Posterior vena cava (tissue), 2 donors: ENCODE measurements around the gene ZNF621. TPM values are rescaled to one million over a fixed set of nuclear protein-coding genes. Genes with fewer than 3 reads are reported as not detected.
"Not testable (repeated sequence)": the region's sequence is repeated elsewhere in the genome, so short reads cannot be mapped to it uniquely, and the experiment has no call there.

Experiments
- DNase-seq: peaks from one replicate; pipeline ENCODE4 v3.0.0-alpha.2; 2020; ENCODE audit warnings: low spot score
- intact Hi-C, 2 donors: fragments of 100-400 bp; cut with DNase I; formaldehyde crosslinking; loops; one replicate each; pipeline versions ENCODE4 v1.14.1 to v1.14.2; 2022 to 2023
- total RNA-seq, 2 donors: library from RNA; stranded (reverse); fragmentation: NEBNext Ultra II Directional; extraction: Animal tissue kit (Norgen Biotek cat#: 25700); gene quantifications; one replicate each; pipeline ENCODE4 v1.2.1, GENCODE V29; 2021
- donor health status: DM: yes; HTN: yes; CAD: no.
- donor health status: DM: yes; HTN: yes; CAD: no.

The ZNF621 gene
- total RNA-seq, 2 donors from 2014 or later = 21.0 to 23.8 TPM

DNA sequence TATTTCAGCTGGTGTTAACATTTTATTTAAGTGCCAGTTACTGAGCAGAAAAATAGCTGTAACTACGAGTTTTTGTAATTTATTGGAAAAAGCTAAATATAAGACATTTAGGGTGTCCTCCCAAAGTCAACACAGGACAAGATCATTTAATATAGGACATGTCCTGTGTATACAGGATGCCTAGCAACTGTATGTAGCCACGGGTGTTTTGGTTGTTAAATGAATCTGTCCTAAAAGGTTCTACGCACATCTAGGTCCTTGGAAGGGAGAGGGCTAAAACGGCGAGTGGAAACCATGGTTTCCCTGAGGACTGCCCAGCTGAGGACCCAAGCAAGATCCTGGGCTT, 565 bp upstream of the ZNF621 start:
- no peak for DNase-seq
- intact Hi-C loops = loop anchor here (10.0 kb wide), 2 partner anchors 69 to 219 kb away; partner anchors contain the start of genes EIF1B (in 1 of the 2) and RPL14 (in 1 of the 2)

DNA sequence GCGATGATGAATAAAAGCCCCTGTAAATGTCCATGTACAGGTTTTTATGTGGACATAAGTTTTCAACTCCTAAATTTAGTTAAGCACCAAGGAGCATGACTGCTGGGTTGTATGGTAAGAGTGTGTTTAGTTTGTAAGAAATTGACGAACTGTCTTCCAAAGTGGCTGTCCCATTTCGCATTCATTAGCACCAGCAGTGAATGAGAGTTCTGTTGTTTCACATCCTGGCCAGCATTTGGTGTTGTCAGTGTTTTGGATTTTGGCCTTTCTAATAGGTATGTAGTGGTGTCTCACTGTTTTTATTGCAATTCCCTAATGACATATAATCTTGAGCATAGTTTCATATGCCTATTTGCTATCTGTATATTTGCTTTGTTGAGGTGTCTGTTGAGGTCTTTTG, 3.7 kb downstream of the ZNF621 start:
- DNase-seq = no peak
- intact Hi-C loops = loop anchor here (10.0 kb wide), 2 partner anchors 74 to 224 kb away; partner anchors contain the start of genes EIF1B (in 1 of the 2) and RPL14 (in 1 of the 2)

DNA sequence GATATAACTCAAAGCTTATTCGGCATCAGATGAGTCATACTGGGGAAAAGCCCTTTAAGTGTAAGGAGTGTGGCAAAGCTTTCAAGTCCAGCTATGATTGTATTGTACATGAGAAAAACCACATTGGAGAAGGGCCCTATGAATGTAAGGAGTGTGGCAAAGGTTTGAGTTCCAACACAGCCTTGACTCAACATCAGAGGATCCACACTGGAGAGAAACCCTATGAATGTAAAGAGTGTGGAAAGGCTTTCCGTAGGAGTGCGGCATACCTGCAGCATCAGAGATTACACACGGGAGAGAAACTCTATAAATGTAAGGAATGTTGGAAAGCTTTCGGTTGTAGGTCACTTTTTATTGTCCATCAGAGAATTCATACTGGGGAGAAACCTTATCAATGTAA, 7.5 kb downstream of the ZNF621 start:
- no peak for DNase-seq
- intact Hi-C loops = no loop called here

DNA sequence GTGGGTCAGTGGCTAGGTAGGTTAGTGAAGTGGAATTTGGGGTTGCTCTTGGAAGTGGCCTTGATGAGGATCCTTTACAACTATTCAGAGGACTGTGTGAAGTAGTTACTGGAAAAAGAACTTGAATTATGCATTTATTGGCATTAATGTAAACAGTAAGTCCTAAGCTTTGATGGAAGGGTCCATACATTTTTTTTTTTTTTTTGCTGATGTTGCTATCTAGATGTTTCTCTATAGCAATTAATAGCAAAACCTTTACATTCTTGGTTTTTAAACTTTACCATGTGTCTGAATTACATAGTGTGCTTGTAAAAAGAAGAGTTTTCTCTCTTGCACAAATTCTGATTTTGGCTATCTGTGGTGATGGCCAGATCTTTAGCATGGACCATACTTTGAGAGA, 9.5 kb downstream of the ZNF621 start:
- intact Hi-C loops = no loop called here
- no peak for DNase-seq

DNA sequence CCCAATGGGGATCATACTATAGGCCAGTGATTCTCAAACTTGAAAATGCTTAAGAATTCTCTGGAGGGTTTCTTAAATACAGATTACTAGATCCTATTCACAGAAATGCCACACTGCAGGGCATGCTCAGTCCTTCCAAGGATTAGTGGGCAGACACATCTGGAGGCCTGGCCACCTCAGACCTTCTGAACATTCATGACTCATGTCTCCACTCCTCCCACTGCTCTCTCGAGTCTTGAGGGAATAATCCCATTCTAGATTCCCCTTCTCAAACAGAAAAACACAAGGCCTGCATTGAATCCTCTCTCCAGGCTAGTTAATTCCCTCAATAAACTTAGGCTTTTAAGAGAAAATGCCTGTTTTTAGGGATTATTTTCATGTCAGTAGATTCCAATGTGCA, 22.1 kb downstream of the ZNF621 start:
- DNase-seq = no peak
- intact Hi-C loops = no loop called here

DNA sequence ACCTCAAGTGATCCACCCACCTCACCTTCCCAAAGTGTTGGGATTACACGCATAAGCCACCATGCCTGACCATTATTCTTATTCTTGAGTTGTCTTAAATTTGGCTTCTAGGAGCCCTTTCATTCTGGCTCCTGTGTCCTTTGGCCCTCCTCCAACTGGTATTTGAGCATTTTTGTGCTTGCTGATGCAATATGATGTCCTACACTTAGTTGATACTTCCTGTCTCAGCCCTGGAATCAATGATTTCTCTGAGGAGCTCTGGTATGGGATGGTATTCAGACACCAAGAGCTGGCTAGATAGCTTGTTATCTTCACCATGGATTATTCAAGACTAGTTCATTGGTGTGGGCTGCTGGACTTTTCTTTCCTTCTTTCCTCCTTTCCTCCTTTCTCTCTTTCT, 25.4 kb downstream of the ZNF621 start:
- intact Hi-C loops = no loop called here

DNA sequence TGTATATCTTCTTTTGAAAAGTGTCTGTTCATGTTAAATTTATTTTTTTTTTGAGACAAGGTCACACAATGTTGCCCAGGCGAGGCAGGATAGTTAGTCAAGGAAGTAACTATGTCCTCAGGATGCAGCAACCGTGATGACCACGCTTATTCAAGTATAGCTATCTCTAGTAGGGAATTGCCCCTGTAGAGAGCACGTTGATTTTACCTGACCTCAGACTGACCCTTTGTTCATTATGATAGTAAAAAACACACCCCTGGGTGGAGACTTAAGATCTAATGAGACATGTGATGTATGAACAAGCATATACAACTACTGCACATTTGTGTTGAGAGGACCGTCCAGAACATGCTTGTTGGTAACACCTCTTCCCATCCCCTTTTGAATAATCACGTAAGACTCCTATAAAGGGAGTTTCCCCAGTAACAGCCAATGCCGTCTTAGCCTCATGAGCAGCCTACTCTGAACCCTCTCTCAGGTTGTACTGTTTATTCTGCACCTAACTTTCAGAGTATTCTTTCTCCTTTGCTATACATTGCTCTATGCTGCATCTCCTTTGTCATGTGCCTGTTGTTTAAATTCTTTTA, 32.9 kb downstream of the ZNF621 start:
- intact Hi-C loops = no loop called here
- no peak for DNase-seq

More for the DNA sequence above, 25.4 kb downstream of the ZNF621 start:
- no peak for DNase-seq

DNA sequence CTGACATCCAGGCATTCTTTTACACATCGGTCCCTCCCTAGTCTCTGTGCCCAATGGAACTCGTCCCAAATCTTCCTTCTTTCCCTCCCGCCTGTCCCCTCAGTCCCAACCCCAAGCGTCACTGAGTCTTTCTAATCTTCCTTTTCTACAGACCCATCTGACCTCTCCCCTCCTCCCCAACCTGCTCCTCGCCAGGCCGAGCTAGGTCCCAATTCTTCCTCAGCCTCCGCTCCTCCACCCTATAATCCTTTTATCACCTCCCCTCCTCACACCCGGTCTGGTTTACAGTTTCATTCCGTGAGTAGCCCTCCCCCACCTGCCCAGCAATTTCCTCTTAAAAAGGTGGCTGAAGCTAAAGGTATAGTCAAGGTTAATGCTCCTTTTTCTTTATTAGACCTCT, 37.7 kb downstream of the ZNF621 start:
- intact Hi-C loops = not testable (repeated sequence)

DNA sequence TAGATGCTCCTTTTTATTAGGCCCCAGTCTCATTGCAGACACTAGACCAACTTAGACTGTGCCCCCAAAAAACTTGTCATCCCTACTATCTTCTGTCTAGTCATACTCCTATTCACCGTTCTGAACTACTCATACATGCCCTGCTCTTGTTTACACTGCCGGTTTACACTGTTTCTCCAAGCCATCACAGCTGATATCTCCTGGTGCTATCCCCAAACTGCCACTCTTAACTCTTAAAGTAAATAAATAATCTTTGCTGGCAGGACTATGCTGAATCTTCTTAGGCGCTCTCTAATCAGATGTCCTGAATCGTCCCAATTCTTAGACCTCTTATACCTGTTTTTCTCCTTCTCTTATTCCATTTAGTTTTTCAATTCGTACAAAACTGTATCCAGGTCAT, 40.9 kb downstream of the ZNF621 start:
- intact Hi-C loops, DNase-seq: not testable (repeated sequence)

More for the DNA sequence above, 37.7 kb downstream of the ZNF621 start:
- DNase-seq = not testable (repeated sequence)

DNA sequence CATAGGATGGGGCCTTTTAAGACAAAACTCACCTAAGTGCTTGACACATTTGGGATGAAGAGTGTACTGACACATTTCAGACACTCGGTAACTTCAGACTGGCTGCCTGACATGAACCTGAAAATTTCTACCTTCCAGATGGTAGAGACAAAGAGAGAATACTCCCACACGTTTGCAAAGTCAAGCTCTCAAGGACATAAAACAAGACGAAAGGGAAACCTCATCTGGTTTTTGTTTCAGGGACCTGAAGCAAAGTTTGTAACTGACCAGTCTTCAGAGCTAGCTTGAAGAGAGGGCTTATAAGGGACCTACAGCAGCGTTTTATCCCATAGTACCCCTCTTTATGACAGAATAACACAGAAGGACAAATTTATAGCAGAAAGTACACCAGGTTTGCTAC, 41.9 kb downstream of the ZNF621 start:
- intact Hi-C loops = no loop called here

DNA sequence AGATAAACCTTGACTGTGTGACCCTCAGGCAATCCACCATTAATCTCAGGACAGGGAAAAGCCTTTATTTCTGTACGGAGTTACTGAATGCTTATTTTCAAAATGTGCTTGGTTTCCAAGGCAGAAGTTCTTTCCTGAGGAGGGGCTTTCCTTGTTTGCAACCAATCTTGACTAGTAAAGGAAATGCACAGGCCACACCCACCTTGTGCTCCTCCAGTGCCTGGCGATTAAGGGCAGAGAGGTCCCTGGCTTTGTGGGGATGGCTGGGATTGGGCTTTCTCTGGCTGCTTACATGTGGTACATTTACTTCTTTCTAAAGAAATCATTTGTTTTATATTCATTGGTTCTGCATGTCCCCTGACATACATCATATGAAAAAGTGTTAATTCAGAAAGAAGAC, 47.8 kb downstream of the ZNF621 start:
- DNase-seq = no peak
- intact Hi-C loops = no loop called here

More for the DNA sequence above, 41.9 kb downstream of the ZNF621 start:
- DNase-seq = no peak

DNA sequence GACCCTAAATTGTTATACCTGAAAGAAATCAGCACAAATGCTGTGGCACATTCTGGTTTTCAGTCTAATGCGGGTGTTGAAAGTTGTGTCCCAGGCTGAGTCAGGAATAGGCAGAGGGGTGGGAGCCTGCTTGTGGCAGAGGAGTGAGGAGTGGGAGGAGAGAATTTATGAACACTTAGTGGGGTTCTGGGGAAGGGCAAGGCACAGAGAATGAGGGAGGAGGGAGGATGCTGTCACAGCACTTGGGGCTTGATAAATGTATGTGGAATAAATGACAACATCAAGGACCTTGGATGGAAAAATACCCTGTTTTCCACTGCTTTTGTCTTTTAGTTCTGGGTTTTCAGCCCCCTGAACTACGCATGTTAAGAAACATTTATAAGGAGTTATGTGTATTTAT, 49.3 kb downstream of the ZNF621 start:
- intact Hi-C loops = no loop called here
- DNase-seq = no peak

DNA sequence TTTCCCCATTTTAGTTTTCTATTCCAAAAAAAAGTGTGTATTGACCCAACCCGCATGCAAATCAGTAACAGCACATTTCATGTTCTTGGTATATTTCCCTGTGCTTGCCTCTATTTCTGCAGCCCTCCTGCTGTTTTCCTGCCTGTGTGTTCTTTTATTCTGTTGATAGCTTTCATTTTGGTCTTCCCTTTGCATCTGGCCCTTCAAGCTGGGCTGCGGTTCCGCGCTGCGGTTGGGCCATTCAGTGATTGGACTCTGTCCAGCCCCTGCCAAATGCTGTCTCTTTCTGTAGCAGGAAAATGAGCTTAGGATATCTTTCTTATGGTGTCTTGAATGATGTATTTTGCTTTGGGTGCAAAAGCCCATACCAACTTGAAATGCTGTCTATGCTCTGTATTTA, 49.9 kb downstream of the ZNF621 start:
- intact Hi-C loops = no loop called here
- no peak for DNase-seq

DNA sequence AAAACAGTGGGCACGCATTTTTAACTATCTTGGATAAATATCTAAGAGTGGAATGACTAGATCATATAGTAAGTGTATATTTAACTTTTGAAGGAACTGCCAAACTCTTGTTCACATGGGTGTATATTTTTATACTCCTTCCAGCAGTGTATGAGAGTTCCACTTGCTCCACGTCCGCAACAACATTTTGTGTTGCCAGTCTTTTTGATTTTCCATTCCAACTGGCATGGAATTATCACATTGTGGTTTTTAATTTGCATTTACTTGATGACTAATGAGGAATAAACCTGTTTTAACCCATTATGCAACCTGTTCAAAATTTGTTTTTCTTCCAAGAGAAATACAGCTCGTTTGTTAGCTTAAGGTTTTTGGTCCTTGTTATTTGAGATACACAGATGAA, 51.6 kb downstream of the ZNF621 start:
- DNase-seq = no peak
- intact Hi-C loops = no loop called here

DNA sequence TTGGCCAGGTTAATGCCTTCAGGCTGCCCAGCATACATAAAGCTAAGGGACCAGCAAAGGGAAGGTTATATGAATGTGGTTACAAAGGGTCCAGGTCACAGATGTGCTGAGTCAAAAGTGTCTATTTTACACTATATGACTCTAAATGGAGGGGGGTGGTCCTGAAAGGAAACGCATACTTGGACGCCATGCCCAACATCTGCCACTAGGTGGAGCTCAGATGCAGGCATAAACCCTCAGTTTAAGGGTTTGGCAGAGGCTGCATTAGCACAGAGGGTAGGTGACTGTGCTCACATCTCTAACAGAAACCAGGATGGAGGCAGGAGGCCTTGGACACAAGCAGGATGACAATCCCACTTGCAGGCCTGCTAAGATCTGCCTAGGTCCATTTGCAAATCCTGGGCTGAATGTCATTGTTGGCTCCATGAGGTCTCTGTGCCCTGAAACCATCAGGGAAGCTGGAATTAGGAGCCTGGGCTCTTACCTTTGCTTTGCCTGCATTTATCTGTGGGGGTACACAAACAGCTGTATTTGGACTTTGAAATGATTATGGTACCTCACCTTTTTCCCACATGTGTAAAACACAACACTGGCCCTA, 55.8 kb downstream of the ZNF621 start:
- intact Hi-C loops = loop anchor here (5.0 to 10.0 kb wide), 4 partner anchors 134 to 1304 kb away; no protein-coding TSS in a partner anchor
- DNase-seq = peak; percentile 83

DNA sequence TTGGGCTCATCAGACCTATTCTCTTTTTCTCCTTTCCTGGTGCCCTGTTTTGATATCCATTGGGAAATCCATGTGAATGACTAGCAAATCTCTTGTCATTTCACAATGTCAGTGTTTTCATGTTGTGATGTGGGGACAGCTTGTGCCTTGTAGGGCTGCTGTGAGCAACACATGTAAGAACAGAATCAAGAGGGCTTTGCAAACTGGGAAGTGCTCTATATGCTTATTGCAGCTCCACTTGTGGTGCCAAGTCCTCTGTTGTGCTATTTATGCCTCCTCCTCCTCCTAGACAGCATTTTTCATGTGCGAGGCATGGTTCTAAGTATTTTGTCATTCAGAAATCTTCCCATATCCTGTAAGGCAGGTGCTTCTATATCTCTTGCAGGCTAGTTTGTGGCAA, 56.4 kb downstream of the ZNF621 start:
- intact Hi-C loops = loop anchor here (5.0 to 10.0 kb wide), 4 partner anchors 134 to 1304 kb away; no protein-coding TSS in a partner anchor
- no peak for DNase-seq

DNA sequence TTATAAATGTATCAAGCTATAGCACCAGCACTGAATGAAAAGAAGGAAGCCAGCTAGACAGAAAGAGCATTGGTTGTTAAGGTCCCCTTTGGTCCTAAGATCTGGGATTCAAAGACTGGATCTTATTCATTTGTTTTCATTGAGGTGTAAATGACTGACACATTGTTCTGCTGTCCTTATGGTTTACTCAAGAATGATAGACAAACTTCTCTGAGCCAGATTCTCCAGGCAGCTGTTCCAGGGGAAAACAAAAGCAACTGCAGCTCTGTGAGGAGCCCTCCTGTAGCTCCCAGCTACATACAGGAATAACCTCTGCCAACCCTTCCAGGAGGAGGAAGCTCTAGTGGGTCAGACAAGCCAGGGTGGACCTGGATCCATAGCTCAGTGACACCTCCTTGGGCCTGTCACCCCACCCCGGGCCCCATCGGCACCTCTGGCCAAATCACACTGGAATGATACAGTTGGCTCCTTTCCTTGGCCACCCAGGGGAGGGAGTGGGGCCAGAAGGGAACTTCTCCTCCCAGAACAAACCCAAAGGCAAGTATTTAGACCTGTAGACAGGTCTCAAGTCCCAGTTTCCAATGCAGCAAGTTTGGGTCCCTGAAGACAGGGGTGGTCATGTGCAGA, 57.8 kb downstream of the ZNF621 start:
- no peak for DNase-seq
- intact Hi-C loops = loop anchor here (5.0 to 10.0 kb wide), 4 partner anchors 132 to 1302 kb away; no protein-coding TSS in a partner anchor

DNA sequence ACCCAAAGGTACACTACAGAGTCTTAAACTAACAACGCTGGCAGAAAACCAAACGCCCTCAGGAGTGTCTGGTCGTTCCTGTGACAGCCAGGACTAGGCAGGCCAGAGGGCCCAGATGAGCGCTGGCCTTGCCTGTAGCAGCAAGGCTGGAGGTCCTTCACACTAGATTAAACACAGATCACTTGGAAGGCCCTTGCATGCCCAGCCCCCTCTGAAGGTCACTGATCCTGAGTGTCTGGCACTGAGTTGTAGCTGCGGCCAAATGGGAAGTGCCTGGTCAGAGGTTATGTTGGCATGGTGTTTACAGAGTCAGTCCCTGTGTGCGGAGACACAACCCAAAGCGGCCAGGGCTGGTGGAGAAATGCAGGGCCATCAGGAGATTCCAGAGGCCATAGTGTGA, 58.9 kb downstream of the ZNF621 start:
- intact Hi-C loops = loop anchor here (5.0 to 10.0 kb wide), 4 partner anchors 131 to 1301 kb away; no protein-coding TSS in a partner anchor
- no peak for DNase-seq

DNA sequence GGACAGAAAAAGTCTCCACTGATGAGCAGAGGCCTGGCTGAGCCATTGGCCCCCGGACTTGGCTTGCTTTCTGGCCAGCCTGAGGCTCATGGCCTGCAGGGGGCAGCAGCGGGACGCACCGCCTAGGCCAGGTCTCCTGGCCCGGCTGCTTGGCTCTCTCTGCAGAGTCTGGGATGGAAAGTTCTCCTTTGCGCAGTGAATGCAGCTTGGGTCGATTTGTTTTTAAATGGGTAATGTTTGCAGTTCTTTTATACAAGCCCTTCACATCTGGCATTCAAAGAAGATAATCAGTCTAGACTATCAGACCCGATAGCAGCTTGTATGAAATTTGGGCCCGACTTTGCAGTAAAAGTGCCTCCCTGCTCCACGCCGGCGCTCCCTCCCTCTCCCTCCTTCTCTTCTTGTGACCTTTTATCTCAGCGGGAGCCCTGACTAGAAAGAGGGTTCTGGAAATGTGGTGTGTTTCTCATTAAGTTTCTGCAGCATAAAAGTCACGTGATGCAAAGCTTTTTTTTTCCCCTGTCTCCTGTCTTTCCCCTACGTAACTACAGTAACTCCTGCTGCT, 59.9 kb downstream of the ZNF621 start:
- DNase-seq = peak; percentile 97
- intact Hi-C loops = loop anchor here (5.0 to 10.0 kb wide), 5 partner anchors 130 to 1300 kb away; no protein-coding TSS in a partner anchor

DNA sequence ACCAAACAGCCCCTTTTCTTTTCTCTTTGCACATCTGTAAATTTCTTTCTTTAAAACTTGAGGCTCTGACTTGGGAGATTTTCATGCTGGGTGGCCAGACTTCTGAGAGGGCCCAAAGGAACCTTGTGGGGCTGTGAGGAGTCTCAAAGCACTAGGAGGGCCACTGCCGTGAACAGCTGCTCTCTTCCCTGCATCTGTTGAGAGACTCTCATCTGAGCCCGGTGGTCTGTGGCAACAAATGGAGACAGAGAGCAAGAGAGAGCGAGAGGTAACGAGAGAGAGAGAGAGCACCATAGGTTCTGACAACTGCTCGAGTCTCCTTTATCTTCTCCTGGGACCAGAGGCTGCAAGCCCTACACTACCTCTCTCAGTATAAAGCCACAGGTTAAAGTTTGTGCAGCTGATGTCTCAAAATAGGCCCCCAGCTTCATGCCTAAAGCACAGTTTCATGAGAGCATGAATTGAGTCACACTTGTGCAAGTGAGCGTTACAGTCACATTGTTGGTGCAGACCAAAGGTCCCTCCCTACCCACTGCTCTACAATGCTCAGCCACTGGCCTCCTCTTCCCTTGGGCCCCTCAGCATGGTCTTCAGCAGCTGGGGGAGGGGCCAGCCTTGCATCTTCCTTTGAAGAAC, 60.7 kb downstream of the ZNF621 start:
- no peak for DNase-seq

More for the DNA sequence above, 60.7 kb downstream of the ZNF621 start:
- intact Hi-C loops = loop anchor here (5.0 to 10.0 kb wide), 4 partner anchors 129 to 1299 kb away; no protein-coding TSS in a partner anchor
